Measurements from ENCODE around the gene CARD10.
"Not testable (repeated sequence)": the region's sequence is repeated elsewhere in the genome, so short reads cannot be mapped to it uniquely, and the experiment has no call there.

The CARD10 gene

GRCh38 chr22:37555029-37555428 lies 35.8 kb upstream of the CARD10 start:
- DNase-seq (ENCODE audit: insufficient read length, low spot score) (no peak), FAIRE-seq (no peak)

GRCh38 chr22:37553725-37554124 lies 34.5 kb upstream of the CARD10 start:
- no peak for FAIRE-seq
- DNase-seq (ENCODE audit: insufficient read length, low spot score) = no peak

- peak; percentile 52 for DNase-seq (ENCODE audit: insufficient read length, low spot score)
- no peak for FAIRE-seq
Observed at GRCh38 chr22:37552524-37553163, 33.4 kb upstream of the CARD10 start.

GRCh38 chr22:37551981-37552380 lies 32.8 kb upstream of the CARD10 start:
- FAIRE-seq (no peak), DNase-seq (ENCODE audit: insufficient read length, low spot score) (no peak)

- FAIRE-seq; DNase-seq (ENCODE audit: insufficient read length, low spot score): not testable (repeated sequence)
Observed at GRCh38 chr22:37550921-37551320, 31.7 kb upstream of the CARD10 start.

GRCh38 chr22:37549704-37550059 lies 30.5 kb upstream of the CARD10 start:
- FAIRE-seq = no peak
- DNase-seq (ENCODE audit: insufficient read length, low spot score) = no peak

- FAIRE-seq = no peak
Observed at GRCh38 chr22:37547251-37547741, 28.1 kb upstream of the CARD10 start.

GRCh38 chr22:37546437-37547250 lies 27.4 kb upstream of the CARD10 start:
- FAIRE-seq = peak; percentile 9
- no peak for DNase-seq (ENCODE audit: insufficient read length, low spot score)

More at GRCh38 chr22:37547251-37547741, 28.1 kb upstream of the CARD10 start:
- no peak for DNase-seq (ENCODE audit: insufficient read length, low spot score)

GRCh38 chr22:37545703-37546436 lies 26.7 kb upstream of the CARD10 start:
- DNase-seq (ENCODE audit: insufficient read length, low spot score) = peak; percentile 80
- no peak for FAIRE-seq

- peak; percentile 59 for FAIRE-seq
- DNase-seq (ENCODE audit: insufficient read length, low spot score) = no peak
Observed at GRCh38 chr22:37544955-37545702, 25.9 kb upstream of the CARD10 start.

GRCh38 chr22:37542959-37543358 lies 23.7 kb upstream of the CARD10 start:
- DNase-seq (ENCODE audit: insufficient read length, low spot score) = no peak
- FAIRE-seq = no peak

- not testable (repeated sequence) for DNase-seq (ENCODE audit: insufficient read length, low spot score); FAIRE-seq
Observed at GRCh38 chr22:37542416-37542815, 23.2 kb upstream of the CARD10 start.

- DNase-seq (ENCODE audit: insufficient read length, low spot score); FAIRE-seq: not testable (repeated sequence)
Observed at GRCh38 chr22:37539790-37540189, 20.6 kb upstream of the CARD10 start.

- peak; percentile 81 for DNase-seq (ENCODE audit: insufficient read length, low spot score)
- peak; percentile 86 for FAIRE-seq
Observed at GRCh38 chr22:37538590-37539357, 19.6 kb upstream of the CARD10 start.

GRCh38 chr22:37535159-37535558 lies 15.9 kb upstream of the CARD10 start:
- FAIRE-seq (no peak), DNase-seq (ENCODE audit: insufficient read length, low spot score) (no peak)

- DNase-seq (ENCODE audit: insufficient read length, low spot score) (no peak), FAIRE-seq (no peak)
Observed at GRCh38 chr22:37534445-37534844, 15.2 kb upstream of the CARD10 start.

- FAIRE-seq (no peak), DNase-seq (ENCODE audit: insufficient read length, low spot score) (no peak)
Observed at GRCh38 chr22:37533995-37534394, 14.8 kb upstream of the CARD10 start.

GRCh38 chr22:37529652-37530345 lies 10.6 kb upstream of the CARD10 start:
- FAIRE-seq = no peak
- DNase-seq (ENCODE audit: insufficient read length, low spot score) = no peak

- FAIRE-seq; DNase-seq (ENCODE audit: insufficient read length, low spot score): not testable (repeated sequence)
Observed at GRCh38 chr22:37527952-37528351, 8.7 kb upstream of the CARD10 start.

Data from HTR-8/SVneo (cell line).